ENCODE measurements around the gene ITM2C.

The ITM2C gene

DNA sequence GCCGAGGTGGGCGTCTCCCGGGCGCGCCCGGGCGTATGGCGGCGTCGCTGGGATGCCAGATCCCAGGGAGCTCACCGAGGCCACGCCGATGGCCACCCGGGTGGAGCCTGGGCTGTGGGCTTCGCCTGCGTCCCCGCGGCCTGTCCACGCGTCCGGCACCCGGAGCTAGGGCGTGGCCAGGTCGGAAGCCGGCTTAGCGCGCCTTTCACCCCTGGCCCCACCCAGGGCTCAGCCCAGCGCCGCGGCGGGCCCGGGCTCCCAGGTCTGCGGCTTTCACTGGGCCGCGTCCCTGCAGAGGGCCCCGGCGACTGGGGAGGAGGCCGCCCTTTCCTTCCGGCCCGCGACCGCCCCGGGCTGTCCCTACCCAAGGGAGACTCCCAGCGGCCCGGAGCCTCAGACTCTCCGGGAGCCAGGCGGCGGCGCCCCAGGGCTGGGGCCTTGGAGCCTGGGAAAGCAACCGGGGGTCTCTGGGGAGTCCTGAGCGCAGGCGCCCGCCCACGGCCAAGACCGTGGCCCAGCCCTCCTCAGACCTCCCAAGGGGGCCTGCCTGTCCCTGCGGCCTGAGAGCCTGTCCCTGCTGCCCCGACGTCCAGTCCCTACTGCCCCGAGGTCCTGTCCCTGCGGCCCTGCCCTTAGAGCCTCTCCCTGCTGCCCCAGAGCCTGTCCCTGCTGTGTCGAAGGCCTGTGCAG lies 36.3 kb upstream of the ITM2C start:
- no peak for TF ChIP-seq CTCF (IDR thresholded peaks at IDR 0.05)
- H3K36me3 Mint-ChIP-seq (ENCODE audit: low read depth): no peaks in the 10 kb centered on the region
- H3K27me3 Mint-ChIP-seq (ENCODE audit: low read depth, poor library complexity): peaks cover 3% of the 10 kb centered on the region
- no peak for DNase-seq
- peaks cover 6% of the 10 kb centered on the region for H3K4me1 Mint-ChIP-seq
- peak overlapping the region; percentile 66 for H3K27ac Mint-ChIP-seq
- peaks cover 5% of the 10 kb centered on the region for H3K9me3 Mint-ChIP-seq
- H3K4me3 Mint-ChIP-seq: no peak overlapping the region

- H3K36me3 Mint-ChIP-seq (ENCODE audit: low read depth): no peaks in the 10 kb centered on the region
- peaks cover 3% of the 10 kb centered on the region for H3K27me3 Mint-ChIP-seq (ENCODE audit: low read depth, poor library complexity)
- no peak overlapping the region for H3K27ac Mint-ChIP-seq
- DNase-seq: no peak
- peaks cover 4% of the 10 kb centered on the region for H3K4me1 Mint-ChIP-seq
- TF ChIP-seq CTCF (IDR thresholded peaks at IDR 0.05): no peak
- no peak overlapping the region for H3K4me3 Mint-ChIP-seq
- H3K9me3 Mint-ChIP-seq: peaks cover 5% of the 10 kb centered on the region
These were observed 35.4 kb upstream of the ITM2C start for GRCh38 chr2:230829293-230829692.

DNA sequence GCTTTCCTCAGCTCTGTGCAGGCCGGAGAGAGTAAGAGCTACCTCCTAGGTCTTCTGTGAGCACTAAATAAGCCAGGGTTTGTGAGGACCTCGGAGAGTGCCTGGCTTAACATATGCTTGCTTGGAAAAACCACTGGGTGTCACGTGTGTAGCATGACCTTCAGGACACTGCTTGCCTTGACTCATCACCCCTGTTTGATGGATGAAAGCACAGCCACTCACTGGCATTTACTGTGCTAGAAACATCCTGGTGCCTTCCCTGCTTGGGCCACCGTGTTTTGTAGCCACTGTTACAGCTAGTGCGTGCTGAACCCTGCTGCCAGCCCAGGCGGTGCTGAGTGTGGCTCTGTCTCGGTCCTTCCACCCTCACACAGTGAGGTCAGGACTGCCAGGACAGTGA lies 34.8 kb upstream of the ITM2C start:
- Mint-ChIP-seq H3K27ac (no peak overlapping the region), H3K36me3 (ENCODE audit: low read depth) (no peaks in the 10 kb centered on the region), H3K4me1 (no peaks in the 10 kb centered on the region), H3K27me3 (ENCODE audit: low read depth, poor library complexity) (peaks cover 3% of the 10 kb centered on the region), H3K9me3 (peaks cover 5% of the 10 kb centered on the region), H3K4me3 (no peak overlapping the region)
- TF ChIP-seq CTCF (IDR thresholded peaks at IDR 0.05): no peak
- DNase-seq: no peak

GRCh38 chr2:230830428-230830827 lies 34.3 kb upstream of the ITM2C start:
- Mint-ChIP-seq H3K27ac (no peak overlapping the region), H3K4me3 (no peak overlapping the region), H3K4me1 (no peaks in the 10 kb centered on the region), H3K9me3 (peaks cover 5% of the 10 kb centered on the region), H3K27me3 (ENCODE audit: low read depth, poor library complexity) (peaks cover 3% of the 10 kb centered on the region), H3K36me3 (ENCODE audit: low read depth) (no peaks in the 10 kb centered on the region)
- TF ChIP-seq CTCF (IDR thresholded peaks at IDR 0.05): no peak
- no peak for DNase-seq

GRCh38 chr2:230840301-230840700 lies 24.4 kb upstream of the ITM2C start:
- no peak for DNase-seq
- Mint-ChIP-seq H3K36me3 (ENCODE audit: low read depth) (no peaks in the 10 kb centered on the region), H3K4me1 (no peaks in the 10 kb centered on the region), H3K27ac (no peak overlapping the region), H3K9me3 (peaks cover 24% of the 10 kb centered on the region), H3K4me3 (no peak overlapping the region), H3K27me3 (ENCODE audit: low read depth, poor library complexity) (peaks cover 15% of the 10 kb centered on the region)
- TF ChIP-seq CTCF (IDR thresholded peaks at IDR 0.05): no peak

DNA sequence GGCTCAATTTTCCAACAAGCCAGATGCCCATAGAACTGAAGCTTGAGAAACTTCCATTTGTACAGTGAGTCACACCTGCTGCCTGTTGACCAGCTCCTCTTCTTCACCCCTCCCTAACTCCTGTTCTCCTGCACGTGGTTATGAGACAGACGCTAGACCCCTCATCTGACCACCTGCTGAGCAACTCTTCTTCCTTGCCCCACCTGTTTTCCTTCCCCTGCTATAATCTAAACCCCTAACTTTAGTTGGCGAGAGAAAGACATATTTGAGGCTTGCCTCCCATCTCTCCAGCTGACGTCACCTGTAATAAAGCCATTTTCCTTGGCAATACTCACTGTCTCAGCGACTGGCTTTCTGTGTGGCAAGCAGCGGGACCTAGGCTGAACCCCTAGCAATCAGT lies 22.3 kb upstream of the ITM2C start:
- peaks cover 33% of the 10 kb centered on the region for H3K9me3 Mint-ChIP-seq
- H3K4me3 Mint-ChIP-seq: no peak overlapping the region
- TF ChIP-seq CTCF (IDR thresholded peaks at IDR 0.05): no peak
- no peaks in the 10 kb centered on the region for H3K4me1 Mint-ChIP-seq
- DNase-seq: no peak
- H3K27me3 Mint-ChIP-seq (ENCODE audit: low read depth, poor library complexity): peaks cover 18% of the 10 kb centered on the region
- no peaks in the 10 kb centered on the region for H3K36me3 Mint-ChIP-seq (ENCODE audit: low read depth)
- no peak overlapping the region for H3K27ac Mint-ChIP-seq

Measured in nephron progenitor cell (in vitro differentiated cells).